ENCODE results near the gene TJP2.

TJP2 gene

GRCh38 chr9:69206047-69206446 is 32.0 kb downstream of the TJP2 start:
- no peaks in the 10 kb centered on the region; the same call in 1 of the 2 replicates for H3K4me1 ChIP-seq (ENCODE audit: control insufficient read depth, insufficient read depth, low read length)
- no peak overlapping the region for H3K27ac ChIP-seq (ENCODE audit: extremely low read depth, low read depth, low read length)
- no peaks in the 10 kb centered on the region for H3K9me3 ChIP-seq (ENCODE audit: control insufficient read depth, insufficient read depth, low read depth, low read length)
- TF ChIP-seq ZNF311 (tag by site-specific recombination; IDR thresholded peaks at IDR 0.05; ENCODE audit: borderline replicate concordance) (no peak), ZNF211 (tag by site-specific recombination; IDR thresholded peaks at IDR 0.05; ENCODE audit: low read depth) (no peak), YY1 (tag by site-specific recombination; IDR thresholded peaks at IDR 0.05) (no peak), GLIS2 (tag by site-specific recombination; IDR thresholded peaks at IDR 0.05) (no peak), PRDM10 (tag by site-specific recombination; IDR thresholded peaks at IDR 0.05) (no peak), ZNF24 (tag by site-specific recombination; IDR thresholded peaks at IDR 0.05) (no peak), BCL6B (tag by site-specific recombination; IDR thresholded peaks at IDR 0.05) (no peak), ZBTB48 (tag by site-specific recombination; IDR thresholded peaks at IDR 0.05) (no peak), CTCF (tag by site-specific recombination; IDR thresholded peaks at IDR 0.05) (no peak), ZNF221 (tag by site-specific recombination; IDR thresholded peaks at IDR 0.05; ENCODE audit: borderline replicate concordance) (no peak), KLF10 (tag by site-specific recombination; IDR thresholded peaks at IDR 0.05) (no peak), ZNF664 (tag by site-specific recombination; IDR thresholded peaks at IDR 0.05) (no peak), ZFHX2 (tag by site-specific recombination; conservative IDR thresholded peaks at IDR 0.05) (no peak), ZNF433 (tag by site-specific recombination; IDR thresholded peaks at IDR 0.05; ENCODE audit: low read depth) (no peak), ZNF274 (IDR thresholded peaks at IDR 0.05; ENCODE audit: low read length) (no peak), ZNF274 (tag by site-specific recombination; IDR thresholded peaks at IDR 0.05; ENCODE audit: borderline replicate concordance) (no peak), ZFP69B (tag by site-specific recombination; IDR thresholded peaks at IDR 0.05) (no peak), AEBP2 (tag by site-specific recombination; IDR thresholded peaks at IDR 0.05; ENCODE audit: borderline replicate concordance) (no peak), ZNF521 (tag by site-specific recombination; IDR thresholded peaks at IDR 0.05) (no peak), PRDM6 (tag by site-specific recombination; IDR thresholded peaks at IDR 0.05) (no peak), ZNF354C (tag by site-specific recombination; IDR thresholded peaks at IDR 0.05; ENCODE audit: borderline replicate concordance, low read depth) (no peak)
- ChIA-PET CTCF (interaction anchor here (0.5 to 3.8 kb wide), 7 partner anchors 12 to 193 kb away, joined by 3 to 23 read pairs (median 6); no protein-coding TSS in a partner anchor), POLR2A (no interaction called here)
- no peak overlapping the region for H3K4me3 ChIP-seq (ENCODE audit: low read depth, low read length)
- H3K36me3 ChIP-seq (ENCODE audit: control insufficient read depth in 2 of 2, insufficient read depth in 1 of 2, low read length in 2 of 2): no peaks in the 10 kb centered on the region
